LNCAP (cell line): ENCODE results near the gene PHACTR1.

ENCODE experiments used
- TF ChIP-seq, protein P1 (sequence below): fragments of 450-650 bp; IDR thresholded peaks from 2 replicates; pipeline ENCODE4 v1.5.1; 2017; ENCODE audit warnings: mild to moderate bottlenecking

The PHACTR1 gene

GRCh38 chr6:12767016-12767415 is 50.4 kb downstream of the PHACTR1 start:
- TF ChIP-seq, protein P1, sequence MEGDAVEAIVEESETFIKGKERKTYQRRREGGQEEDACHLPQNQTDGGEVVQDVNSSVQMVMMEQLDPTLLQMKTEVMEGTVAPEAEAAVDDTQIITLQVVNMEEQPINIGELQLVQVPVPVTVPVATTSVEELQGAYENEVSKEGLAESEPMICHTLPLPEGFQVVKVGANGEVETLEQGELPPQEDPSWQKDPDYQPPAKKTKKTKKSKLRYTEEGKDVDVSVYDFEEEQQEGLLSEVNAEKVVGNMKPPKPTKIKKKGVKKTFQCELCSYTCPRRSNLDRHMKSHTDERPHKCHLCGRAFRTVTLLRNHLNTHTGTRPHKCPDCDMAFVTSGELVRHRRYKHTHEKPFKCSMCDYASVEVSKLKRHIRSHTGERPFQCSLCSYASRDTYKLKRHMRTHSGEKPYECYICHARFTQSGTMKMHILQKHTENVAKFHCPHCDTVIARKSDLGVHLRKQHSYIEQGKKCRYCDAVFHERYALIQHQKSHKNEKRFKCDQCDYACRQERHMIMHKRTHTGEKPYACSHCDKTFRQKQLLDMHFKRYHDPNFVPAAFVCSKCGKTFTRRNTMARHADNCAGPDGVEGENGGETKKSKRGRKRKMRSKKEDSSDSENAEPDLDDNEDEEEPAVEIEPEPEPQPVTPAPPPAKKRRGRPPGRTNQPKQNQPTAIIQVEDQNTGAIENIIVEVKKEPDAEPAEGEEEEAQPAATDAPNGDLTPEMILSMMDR, result no peak

GRCh38 chr6:12769556-12770256 is 53.1 kb downstream of the PHACTR1 start:
- TF ChIP-seq, protein P1, result no peak

GRCh38 chr6:12772416-12772815 is 55.8 kb downstream of the PHACTR1 start:
- TF ChIP-seq, protein P1, result no peak

GRCh38 chr6:12776291-12776690 is 59.7 kb downstream of the PHACTR1 start:
- TF ChIP-seq, protein P1, result no peak

DNA sequence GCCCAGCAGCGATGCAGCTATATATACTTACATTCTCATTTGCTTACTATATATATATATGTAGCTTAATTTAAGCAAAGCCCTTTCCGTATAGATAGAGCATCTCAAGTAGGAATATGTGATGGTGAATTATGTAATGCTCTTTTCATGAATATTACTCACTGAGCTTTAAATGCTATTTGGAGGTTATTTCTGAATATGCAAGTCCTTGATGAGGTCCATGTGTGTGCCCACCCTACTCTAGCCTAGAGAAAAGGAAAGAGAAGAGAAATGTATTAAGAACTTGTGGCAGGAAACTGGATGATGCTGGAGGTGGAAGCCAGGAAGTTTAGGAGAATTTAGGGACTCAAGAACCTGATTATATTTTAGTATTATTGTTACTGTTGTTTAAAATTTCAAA is 63.2 kb downstream of the PHACTR1 start:
- TF ChIP-seq, protein P1, result no peak

GRCh38 chr6:12782136-12782535 is 65.6 kb downstream of the PHACTR1 start:
- TF ChIP-seq, protein P1, result no peak

DNA sequence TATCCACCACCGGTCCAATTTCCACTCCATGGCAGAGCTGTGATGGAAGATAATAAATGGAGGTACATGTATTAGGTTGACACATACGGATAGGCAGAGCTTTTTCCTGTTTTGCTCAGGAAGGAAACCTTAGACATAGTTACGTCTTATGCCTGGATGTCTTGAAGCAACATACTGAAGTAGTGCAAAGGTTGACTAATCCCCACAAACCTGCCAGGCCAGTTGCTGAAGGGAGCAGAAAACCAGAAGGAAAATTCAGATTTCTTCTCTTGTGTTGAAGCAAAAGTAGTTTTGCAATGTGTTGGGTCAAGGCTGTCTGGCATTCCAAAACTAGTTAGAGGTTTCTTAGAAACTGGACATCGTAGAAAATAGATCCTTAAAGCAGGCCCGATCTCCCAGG is 68.7 kb downstream of the PHACTR1 start:
- TF ChIP-seq, protein P1, result no peak

DNA sequence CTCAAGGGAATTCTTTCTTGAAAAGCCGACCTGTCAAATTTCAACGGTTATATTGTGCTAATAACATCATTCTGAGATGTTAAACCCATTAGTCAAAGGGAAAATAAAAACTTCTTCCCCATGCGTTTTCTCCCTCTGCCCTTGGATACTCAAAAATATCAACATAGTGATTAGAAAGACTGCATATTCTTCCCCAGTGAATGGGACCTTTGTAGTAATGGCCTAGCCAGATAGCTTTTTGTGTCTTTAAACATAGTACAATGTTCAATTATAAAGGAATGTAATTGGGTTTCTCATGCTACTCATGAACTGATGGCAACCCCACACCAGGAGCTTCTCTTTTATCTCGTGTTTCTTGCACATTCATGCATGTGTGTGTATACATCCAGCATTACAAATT is 69.4 kb downstream of the PHACTR1 start:
- TF ChIP-seq, protein P1, result no peak
